Measurements from ENCODE around the gene HOXA9.

The HOXA9 gene

DNA sequence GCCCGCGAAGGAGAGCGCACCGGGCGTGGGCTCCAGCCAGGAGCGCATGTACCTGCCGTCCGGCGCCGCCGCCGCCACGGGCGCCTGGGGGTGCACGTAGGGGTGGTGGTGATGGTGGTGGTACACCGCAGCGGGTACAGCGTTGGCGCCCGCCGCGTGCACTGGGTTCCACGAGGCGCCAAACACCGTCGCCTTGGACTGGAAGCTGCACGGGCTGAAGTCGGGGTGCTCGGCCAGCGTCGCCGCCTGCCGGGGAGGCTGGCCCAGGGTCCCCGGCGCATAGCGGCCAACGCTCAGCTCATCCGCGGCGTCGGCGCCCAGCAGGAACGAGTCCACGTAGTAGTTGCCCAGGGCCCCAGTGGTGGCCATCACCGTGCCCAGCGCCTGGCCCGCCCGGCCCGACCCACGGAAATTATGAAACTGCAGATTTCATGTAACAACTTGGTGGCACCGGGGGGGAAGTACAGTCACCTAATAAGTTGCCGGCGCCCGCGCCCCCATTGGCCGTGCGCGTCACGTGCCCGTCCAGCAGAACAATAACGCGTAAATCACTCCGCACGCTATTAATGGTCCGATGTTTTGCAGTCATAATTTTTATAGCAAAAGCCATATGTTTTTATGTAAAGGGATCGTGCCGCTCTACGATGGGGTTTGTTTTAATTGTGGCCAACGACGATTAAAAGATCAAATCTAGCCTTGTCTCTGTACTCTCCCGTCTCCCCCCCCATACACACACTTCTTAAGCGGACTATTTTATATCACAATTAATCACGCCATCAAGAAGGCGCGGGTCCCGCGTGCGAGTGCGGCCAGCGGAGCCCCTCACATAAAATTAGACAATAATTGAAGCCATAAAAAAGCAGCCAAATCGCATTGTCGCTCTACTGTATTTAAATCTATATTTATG lies at the start of gene HOXA9:
HOXA9 (minus strand) TSS at position 449 of the 907 bp plus-strand sequence; CDS start at position 369, 80 bp downstream.
- no peak for DNase-seq (ENCODE audit: low spot score)

DNA sequence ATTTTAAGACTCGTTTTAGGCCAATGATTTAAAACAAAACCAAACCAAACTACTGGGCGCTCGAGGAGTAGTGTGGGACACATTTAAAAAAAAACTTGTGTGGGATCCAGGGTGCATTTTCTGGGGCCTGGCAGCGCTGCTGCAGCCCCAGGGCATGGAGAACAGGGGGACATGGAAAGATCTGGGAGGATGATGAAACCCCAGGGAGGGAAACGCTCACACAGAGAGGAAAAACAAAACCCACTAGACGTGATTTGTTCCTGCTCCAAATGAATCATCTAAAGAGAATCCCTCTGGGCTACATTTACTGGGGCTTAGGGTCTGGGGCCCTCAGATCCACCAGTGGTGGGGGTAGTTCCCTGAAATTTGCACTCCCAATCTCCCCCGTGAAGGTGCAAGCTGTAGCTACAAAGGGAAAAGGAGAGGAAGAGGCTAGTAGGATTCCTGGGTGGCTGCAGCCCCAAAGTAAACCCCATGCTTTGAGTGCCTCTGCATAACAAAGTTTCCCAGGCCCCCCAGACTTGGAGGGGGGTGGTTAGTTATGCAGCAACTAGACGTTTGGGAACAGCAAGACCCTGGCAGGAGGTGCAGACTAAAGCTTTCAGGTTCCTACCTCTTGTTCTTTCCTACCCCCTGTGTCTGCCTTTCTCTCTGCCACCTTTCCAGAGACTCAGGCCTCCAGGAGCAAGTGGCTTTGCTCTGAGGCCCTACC lies 49.1 kb upstream of the HOXA9 start:
- DNase-seq (ENCODE audit: low spot score): no peak

DNA sequence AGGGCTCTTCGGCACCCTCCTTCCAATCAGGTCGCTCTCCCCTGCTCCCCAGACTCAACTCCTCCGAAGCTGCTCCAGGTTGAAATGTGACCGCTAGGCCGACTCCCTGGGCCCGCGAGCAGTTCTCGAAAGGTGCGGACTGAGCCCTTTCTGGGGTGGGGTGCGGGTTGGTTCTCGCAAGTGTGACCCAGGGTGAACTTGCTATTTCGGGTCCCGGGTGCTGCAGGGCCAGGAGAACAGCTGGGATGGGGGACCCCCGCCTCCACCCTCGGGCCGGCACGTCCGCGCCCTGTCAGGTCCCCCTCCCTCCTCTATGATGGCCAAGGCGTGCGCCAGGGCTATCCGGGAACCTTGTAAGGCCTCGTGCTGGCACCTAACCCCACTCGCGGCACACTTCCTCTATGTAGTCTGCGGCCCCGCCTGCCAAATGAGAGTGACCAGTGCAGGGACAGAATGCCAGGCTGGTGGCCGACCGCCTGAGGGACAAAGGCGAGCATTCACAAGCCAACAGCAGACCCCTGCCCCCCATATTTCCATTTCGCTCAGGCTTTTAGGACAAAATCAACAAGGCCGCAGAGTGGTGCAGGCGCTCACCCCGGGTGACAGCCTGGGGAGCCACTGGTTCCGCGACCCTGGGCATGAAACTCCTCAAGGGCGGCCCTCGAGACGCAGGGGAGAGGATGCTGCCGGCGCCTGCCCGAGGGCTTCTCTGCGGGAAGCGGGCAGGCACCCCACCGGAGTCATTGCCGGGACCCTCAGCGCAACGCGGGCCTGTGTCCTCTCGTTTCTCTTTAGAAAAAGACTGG lies 48.3 kb upstream of the HOXA9 start:
- DNase-seq (ENCODE audit: low spot score): no peak

DNA sequence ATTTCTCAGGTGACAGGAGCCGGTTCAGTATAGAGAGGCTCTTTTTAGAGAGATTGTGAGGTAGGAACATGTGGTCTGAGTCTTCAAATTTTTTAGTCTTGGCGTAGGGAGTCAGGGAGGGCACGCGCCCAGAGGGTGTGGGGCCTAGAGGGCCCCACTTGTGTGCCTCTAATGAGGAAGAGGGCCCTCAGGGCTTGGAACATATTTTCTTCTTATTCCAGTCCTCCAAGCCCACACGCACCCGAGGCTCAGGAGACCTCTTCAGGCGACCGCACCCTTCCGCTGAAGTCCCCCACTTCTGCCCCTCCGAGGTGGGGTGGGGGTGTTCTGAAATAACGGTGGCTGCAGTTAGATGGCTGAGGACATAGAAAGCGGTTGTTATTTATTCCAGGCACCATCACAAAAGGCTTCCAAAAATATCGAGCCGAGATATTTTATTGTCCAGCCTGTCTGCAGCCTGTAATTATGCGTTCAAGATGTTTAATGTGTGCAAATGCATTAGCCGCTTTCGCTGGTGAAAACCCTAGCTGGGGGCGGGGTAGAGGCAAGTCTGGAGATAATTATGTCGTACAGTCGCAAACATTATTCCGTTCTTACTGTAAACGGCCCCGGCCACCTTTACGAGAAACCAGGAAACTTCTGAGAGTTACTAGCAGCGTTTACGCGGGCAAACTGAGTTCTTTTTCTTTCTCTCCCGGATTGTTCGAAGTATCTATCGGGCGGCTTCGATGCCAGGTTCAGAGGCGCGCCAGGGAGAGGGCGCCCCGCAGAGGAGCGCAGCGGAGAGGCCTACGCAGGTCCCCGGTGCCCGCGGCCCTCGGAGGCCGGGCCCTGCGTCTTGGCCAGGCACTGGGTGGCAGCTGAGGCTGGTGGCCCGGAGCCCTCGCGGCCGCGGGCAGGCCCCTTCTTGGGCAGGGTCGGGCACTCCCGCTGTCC lies 47.4 kb upstream of the HOXA9 start:
- DNase-seq (ENCODE audit: low spot score): no peak

DNA sequence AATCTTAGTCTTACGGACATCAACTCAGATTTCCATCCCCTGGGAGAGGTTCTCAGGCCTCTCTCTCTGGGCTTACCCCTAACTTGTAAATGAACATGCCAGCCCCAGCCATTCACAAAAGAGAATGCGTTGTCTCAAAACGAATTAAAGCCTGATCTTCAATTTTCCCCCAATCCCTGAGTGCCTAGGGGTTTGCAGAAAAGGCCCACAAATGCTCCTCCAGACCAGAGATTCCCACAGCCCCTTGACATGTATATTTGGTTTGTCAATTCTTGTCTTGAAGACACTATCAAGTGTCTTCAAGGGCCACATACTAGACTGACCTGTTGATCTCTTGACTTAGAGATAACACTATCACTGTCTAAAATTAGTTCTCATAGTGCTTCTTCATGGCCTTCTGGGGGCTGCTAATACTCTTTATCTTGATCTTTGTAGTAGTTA lies 46.4 kb upstream of the HOXA9 start:
- DNase-seq (ENCODE audit: low spot score): no peak

DNA sequence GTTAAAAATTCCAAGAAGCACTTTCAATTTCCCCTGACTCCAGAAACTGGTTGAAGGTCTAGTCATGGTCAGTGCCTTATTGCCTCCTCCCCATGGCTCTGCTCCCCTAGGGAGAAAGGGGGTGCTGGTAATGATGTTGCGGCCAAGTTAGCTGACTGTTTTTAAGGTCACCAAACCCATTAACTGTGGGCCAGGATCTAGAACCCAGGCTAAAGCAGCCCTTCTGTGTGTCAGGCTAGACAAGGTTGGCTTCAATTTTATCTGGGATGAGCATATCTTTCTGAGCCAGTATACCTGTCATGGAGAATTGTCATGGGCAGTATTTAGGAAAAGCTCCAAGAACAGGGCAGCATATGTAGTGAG lies 45.7 kb upstream of the HOXA9 start:
- DNase-seq (ENCODE audit: low spot score): no peak

DNA sequence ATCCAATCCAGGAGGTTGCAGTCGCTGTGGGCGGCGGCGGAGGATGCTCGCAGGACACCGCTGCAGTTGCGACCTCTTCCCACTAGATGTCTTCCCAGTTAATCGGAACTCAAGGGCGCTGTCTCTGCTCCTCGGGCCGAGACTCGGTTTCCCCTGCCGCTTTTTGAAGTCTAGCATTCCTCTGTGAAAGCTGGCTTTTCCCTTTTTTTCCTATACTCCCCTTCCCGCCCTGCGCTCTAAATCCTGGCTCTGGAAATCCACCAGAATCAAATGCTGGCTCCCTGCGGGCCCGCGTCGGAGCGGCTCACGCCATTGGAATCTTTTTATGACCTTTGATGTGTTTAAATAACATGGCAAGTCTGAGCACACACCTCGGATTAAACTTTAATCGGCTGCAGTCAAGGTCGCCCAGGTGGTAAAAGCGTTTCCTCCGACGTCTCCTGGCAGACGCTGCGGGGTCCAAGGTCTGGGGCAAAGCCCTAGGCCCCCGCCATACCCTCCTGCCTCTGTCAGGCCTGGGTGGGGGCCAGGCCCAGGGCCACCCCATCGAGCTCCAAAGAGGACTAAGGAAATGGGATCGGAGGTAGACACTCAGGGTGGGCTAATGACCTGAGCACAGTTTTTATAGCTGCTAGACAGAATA lies 45.2 kb upstream of the HOXA9 start:
- DNase-seq (ENCODE audit: low spot score): no peak

DNA sequence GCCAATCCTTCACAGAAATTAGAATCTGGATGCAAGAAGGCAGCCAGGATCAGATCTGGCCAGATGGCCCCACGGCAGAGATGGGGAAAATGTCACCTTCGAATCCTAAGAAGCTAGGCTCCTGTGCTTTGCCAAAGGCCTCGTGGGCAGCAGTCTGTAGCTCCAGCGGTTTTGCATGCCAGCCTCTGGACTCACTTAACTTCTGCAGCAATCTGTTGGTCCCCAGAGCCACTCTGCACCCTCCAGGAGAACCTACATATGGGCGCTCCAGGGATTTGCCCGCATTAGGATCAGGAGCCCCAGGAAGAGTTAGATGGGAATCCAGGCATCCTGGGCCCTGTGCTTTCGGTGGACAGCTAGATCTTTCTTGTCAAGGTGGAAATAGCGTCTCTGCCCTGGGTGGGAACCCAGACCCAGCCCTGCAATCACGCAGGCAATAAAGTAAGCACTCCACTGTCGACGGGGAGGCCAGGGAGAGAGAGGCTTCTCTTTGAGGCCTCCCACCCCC lies 44.6 kb upstream of the HOXA9 start:
- DNase-seq (ENCODE audit: low spot score): no peak

DNA sequence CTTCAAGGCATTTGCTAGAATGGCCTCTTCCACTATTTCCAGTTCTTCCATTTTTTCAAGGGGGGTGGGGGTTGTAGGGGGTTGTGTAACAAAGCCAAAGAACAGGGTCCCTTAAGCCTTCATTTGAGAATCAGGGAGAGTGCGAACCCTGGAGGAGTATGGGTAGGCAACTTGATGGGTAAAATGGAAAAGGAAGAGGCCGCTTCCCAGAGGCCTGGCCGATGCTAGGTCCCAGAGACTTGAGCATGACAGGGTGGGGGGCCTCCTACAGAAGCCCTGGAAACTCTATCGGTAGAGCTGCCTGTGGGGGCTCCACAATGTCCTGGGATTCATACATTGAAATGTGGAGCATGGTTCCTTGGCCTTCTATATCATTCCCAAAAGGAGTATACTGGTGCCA lies 43.7 kb upstream of the HOXA9 start:
- no peak for DNase-seq (ENCODE audit: low spot score)

DNA sequence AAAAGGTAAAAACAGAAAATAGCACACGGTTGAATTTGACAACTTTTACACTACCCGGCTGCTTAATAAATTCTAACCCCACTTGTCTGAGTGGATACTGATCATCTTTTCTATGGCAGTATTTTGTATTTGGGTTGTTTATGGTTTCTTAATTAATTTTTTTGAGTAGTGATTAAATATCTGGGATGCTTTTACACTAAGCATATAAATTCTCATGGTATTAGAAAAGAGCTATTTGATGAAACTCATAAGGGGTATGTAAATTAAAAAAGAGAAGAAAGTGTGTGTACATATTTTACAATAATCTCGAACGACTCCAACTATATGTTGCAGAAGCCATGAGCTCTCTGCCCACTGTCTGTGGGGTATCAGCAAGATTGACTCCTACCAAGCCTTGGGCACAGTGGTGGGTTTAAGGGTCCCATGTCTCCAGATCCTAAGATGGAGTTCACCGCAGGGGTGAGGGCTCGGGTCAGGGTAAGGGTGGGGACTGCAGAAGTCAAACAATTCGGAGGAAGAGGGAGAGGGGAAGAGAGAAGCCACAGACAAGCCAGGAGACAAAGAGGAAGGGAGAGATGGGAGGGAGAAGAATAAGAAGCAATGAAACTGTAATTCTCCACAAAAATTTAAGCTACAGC lies 42.1 kb upstream of the HOXA9 start:
- DNase-seq (ENCODE audit: low spot score): no peak

DNA sequence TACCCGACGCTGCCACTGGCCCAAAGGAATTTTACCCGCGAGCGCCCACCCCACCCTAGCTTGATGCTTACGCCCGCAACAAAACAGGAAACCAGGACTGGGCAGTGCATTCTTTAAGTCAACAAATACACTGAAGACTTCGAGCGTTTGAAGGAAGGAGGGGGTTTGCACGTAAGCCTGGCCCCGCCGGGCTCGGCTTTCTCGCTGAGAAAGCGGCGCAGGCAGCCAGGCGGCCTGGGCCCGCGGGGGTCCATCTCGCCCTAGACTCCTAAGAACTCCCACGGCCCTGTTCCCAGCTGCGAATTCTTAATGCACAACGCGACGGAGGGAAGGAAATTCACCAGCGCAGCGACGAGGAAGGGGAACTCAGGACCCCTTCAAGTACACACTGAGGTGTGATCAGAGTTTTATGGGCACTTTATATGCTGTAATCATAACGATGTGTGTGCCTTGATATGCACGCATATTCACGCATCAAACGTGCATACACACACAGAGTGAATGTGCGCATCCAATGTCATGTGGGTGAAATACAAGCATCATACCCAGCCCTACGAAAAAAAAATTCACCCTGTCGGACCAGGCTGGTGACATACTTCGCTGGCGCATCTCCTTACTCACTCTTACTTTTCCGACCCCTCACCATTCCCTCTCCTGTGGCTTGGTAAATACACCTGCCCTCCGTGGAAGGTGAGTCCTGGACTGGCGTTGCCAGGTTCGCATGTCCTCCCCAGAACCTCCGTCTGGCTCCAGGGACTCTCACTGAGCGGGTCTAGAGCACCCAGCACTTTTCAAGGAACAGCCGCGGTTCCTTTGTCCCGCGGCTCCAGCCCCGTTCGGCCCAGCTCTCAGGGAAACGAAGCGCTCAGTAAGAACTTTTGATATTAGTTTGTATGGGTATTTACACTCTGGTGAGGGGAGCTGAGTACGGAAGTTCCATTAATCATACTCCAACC lies 40.3 kb upstream of the HOXA9 start:
- no peak for DNase-seq (ENCODE audit: low spot score)

DNA sequence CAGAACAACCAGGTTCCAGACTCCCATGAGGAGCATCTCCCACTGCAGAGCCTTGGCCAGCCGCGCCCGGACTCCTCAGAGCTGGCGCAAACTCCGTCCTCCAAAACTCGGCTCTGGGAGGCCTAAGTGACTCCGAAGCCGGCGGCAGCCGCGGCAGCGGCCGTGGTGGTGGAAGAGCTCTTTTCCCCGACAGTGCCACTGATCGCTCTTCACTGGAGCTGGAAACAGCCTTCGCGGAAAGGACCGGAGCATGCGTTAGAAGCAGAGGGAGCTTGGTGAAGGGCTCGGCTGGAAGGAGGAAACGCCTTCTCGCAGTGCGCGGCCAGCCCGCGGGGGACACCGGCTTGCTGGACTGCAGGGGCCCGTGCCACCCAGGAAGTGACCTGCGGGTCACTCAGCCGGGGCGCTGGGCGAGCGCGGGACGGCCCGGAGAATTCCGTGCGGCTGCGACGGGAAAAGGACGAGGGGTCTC lies 39.5 kb upstream of the HOXA9 start:
- no peak for DNase-seq (ENCODE audit: low spot score)

DNA sequence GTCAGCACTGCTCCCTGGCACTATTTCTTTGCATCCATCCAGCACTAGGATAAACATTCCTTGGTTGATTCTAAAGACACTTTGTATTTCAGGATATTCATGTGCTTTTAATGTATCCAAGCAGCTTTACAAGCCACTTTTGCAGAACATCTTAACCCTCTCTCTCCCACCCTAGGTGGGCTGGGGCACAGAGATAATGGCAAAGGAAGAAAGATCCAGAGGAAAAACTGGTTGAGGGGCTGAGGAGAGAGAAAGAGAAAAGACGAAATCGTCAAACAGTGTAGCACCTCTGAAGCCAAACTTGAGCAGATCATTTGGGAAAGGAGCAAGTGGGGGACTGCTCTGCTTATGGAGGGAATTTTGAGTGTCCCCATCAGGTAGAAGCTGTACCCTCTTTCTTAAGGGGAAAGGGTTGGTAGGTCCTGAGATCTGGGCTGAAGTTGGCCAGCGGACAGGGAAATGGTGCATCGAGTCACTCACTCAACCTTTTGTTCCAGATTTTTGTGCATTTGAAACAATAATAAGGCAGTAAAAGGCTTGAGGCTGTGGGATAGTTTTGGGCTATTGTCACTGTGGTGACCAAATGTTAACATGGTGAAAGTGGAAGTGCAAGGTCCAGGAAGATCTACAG lies 38.7 kb upstream of the HOXA9 start:
- DNase-seq (ENCODE audit: low spot score): no peak

DNA sequence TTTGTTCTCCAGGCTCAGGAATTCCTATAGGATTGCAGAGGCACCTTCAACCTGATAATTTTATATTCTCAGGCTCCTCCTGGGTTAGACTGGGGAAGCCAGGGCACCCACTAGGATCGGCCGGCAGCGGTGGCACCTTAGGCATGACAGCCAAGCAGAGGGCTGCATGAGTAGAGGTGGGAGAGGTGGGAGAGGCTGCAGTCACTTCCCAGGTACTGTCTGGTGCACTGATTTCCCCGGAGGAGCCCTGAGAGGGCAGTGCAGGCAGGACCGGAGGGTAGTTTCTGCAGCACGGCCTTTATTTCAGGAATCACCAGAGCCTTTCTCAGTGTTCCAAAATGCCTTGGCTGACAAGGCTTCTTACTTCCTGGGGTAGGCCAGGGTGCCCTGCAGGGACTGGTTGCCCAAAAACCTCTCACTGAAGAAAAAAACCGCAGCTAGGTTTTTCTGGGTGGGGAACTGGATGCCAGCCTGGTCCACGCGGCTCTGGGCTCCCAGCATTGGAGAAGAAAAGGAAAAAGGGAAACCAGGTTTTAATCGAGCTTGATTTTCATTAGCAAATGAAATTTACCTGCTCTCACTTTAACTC lies 38.1 kb upstream of the HOXA9 start:
- no peak for DNase-seq (ENCODE audit: low spot score)

DNA sequence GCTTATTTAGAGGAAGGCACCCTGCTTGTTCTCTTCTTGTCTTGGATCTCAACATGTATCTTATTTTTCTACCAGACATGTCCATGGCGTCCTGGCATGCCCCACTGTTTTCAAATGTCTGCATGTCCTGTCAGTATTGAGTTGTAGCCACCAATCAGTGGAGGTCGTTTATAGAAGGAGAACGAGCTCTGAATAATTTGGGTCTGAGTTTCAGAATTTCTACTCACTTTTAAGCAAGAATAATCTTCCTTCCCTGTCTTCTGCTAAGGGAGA lies 37.5 kb upstream of the HOXA9 start:
- no peak for DNase-seq (ENCODE audit: low spot score)

DNA sequence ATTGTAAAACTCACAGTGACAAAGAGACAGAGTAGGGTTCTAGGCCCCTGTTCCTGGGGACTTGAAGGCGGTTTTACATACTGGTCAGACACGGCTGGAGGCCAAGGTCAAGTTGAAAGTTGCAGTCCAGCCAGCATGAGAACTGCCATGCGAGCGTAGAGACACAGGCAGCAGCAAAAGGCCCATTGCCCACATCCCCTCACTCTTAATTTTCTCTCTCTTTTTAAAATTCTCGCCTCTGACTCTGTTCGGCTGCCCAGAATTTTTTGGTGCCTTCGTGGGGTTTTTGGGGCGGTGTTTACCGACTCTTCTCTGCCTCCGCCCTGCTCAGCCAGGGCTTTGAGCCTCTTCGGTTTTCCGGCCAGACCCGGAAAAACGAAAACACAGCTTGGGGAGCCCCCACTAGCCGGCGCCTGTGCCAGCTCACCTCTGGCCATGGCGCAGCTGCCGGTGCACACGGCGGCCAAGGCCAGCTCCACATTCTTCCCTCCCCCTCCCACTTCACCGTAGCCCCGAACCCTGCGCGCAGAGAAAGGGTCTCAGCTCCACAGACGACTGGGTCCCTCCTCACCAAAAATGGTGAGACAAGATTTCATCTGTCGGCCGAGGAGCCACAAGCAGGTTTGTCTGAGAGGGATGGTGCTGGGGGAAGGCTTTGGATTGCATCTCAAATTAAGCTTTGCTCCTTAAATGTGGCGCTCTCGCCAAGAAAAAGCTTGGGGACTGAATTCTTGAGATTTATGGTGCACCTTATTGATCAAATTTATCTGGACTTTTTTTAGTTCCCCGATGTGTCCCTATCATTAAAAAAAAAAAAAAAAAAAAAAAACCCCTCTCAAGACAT lies 36.9 kb upstream of the HOXA9 start:
- DNase-seq (ENCODE audit: low spot score): no peak

DNA sequence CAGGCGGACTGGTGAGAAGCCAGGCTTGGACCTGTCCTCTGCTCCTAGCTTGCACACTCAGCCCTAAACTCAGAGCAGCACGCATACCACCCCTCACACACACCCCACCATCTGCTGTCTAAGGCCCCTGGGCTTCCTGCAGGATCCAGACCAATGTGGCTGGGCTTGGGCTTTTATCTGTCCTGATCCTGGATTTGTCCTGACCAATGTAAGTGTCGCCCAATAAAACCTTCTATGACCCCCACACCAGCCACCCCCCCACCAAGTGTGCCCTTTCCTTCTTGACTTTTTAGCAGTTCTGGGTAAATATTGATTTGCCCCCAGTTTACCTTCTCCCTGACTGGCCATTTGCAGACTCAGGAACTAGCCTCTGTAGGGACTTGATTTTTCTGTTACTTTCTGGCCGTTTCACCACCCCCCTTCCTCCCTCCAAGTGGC lies 36.3 kb upstream of the HOXA9 start:
- DNase-seq (ENCODE audit: low spot score): no peak
